Testis (tissue), 2 donors: ENCODE data around the gene RHBDL3.

Experiments used
- POLR2A ChIP-seq: fragments of 450-650 bp; IDR thresholded peaks from one replicate; pipeline ENCODE4 v1.6.1; 2017; ENCODE audit warnings: antibody characterized with exemption, mild to moderate bottlenecking, moderate library complexity
- TF ChIP-seq, protein P1 (sequence below), 3 experiments: fragments of 450-650 bp in 2 of 3; fragments of 200-600 bp in 1 of 3; sonication (generic) in 1 of 3; IDR thresholded peaks; one replicate each; pipeline ENCODE4 v1.5.1; 2016 to 2019; ENCODE audit warnings: antibody characterized with exemption in 3 of 3, mild to moderate bottlenecking in 2 of 3, moderate library complexity in 1 of 3

DNA sequence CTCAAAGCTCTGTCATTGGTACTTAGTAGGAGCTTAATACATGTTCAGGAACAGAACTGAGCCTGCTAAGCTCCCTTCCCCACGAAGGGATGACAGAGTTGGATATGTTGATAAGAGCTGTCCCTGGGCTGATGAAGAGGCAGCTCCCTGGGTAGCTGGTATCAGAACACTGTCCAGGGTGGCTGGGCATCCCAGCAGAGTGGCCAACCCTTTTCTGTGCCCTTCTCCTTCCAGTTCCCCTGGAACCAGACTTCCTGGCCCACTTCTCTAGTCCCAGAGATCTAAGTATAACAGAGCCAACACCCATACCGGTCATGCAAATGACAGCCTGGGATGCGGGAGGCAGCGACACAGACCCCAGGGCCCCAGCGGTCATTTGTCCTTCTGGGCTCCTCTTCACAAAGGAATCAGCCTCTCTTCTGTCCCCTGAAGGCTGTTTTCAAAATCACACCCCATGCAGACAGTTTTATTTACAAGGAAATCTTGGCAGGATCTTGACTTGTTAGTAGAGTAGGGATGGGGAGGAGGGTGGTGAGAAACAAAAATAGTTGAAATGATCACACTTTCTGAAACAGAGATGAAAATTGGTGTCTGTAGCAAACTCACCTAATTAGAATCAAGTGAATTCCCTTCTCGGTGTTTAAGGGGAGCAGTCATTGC is 1.4 kb upstream of the RHBDL3 start:
- TF ChIP-seq, protein P1, sequence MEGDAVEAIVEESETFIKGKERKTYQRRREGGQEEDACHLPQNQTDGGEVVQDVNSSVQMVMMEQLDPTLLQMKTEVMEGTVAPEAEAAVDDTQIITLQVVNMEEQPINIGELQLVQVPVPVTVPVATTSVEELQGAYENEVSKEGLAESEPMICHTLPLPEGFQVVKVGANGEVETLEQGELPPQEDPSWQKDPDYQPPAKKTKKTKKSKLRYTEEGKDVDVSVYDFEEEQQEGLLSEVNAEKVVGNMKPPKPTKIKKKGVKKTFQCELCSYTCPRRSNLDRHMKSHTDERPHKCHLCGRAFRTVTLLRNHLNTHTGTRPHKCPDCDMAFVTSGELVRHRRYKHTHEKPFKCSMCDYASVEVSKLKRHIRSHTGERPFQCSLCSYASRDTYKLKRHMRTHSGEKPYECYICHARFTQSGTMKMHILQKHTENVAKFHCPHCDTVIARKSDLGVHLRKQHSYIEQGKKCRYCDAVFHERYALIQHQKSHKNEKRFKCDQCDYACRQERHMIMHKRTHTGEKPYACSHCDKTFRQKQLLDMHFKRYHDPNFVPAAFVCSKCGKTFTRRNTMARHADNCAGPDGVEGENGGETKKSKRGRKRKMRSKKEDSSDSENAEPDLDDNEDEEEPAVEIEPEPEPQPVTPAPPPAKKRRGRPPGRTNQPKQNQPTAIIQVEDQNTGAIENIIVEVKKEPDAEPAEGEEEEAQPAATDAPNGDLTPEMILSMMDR (IDR thresholded peaks at IDR 0.05): no peak
- no peak for TF ChIP-seq POLR2A
